Fibroblast of peridontal ligament (primary cell): ENCODE results near the gene CBY2.
"Not testable (repeated sequence)": the region's sequence is repeated elsewhere in the genome, so short reads cannot be mapped to it uniquely, and the experiment has no call there.

ENCODE experiments used
- DNase-seq: peaks from one replicate; pipeline ENCODE4 v3.0.0-alpha.2; 2010; ENCODE audit errors: extremely low read depth

The CBY2 gene

DNA sequence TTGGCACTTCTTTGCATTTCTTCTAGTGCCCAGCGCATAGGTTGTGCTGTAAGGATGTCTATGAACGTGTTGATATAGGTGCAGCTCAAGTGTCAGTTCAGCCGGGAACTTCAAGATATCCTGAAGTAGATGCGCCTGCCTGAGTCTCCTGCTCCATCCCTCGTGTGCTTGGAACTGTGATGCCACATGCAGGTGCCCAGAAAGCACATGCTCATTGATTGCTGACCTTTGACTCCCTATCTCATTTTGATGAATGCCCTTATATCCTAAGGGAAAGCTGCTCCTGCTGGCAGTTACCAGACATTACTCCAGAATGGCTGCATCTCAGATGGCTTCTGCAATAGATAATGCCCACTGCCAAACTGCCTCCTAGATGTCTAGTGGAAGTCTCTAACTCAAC lies 40.9 kb downstream of the CBY2 start:
- no peak for DNase-seq

GRCh38 chr13:45744979-45745378 lies 42.9 kb downstream of the CBY2 start:
- DNase-seq, result no peak

- DNase-seq, result no peak
These were observed 45.0 kb downstream of the CBY2 start for GRCh38 chr13:45747071-45747470.

DNA sequence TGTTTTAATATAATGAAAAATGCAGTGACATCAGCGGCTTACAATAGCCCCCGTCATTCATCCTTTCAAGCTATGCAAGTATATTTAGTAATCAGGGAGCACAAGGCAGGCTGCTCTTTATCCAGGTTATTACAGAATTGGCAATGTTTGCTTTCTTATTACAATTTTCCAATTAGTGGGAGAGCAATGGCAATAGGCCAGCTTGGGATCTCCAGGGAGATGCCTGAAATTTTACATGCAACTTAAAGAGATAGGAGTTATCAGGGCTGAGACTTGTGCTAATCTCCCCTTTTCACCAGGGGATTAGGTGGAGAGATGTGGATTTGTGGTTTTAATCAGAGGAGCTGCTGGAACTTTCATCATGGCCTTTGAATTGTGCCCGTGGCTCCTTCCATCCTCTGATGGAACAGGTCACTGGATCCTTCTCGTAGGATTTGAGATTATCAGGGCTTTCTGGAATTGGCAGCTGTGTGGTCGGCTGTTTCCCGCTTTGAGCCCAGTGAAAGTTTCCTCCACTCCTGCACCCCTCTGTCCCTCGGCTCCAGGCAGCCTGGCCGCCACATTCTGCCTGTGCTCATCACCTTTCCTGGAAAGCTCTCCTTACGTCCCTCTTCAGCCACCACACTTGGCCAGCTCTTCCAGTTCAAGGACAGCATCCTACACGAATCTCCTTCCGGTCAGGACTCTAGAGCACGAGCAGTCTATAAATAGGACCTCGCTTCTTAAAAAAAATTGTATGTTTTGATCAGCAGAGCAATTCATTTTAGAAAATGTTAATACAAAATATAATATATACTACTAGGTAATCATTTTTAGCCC lies 47.0 kb downstream of the CBY2 start:
- DNase-seq, result no peak

DNA sequence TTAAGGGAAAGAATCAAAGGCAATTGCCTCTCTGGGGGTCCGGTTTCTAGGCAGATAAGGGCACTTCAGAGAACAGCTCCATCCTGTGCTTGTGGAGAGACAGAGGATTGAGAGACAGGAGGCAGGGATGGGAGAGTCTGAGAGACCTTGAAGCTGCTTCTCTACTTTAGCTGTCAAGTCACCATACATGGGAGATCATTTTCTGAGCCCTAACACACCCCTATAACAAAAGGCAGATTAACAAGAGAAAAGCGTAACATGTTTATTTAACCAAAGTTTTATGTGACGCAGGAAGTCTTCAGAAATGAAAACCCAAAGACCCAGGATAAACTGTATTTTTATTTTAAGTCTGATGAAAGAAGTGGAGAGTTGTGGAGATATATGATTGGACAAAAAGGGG lies 48.4 kb downstream of the CBY2 start:
- DNase-seq, result no peak

- DNase-seq, result no peak
These were observed 49.8 kb downstream of the CBY2 start for GRCh38 chr13:45751885-45752284.

GRCh38 chr13:45752510-45752909 lies 50.4 kb downstream of the CBY2 start:
- no peak for DNase-seq

DNA sequence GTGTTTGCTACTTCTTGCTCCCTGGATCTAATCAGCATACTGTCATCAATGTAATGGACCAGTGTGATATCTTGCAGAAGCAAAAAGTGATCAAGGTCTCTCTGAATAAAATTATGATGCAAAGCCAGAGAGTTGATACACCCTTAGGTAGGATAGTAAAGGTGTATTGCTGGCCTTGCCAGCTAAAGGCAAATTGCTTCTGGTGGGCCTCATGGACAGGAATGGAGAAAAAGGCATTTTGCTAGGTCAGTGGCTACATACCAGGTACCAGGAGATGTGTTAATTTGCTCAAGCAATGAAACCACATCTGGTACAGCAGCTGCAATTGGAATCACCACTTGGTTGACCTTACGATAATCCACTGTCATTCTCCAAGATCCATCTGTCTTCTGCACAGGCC lies 54.4 kb downstream of the CBY2 start:
- DNase-seq, result not testable (repeated sequence)

- not testable (repeated sequence) for DNase-seq
These were observed 55.5 kb downstream of the CBY2 start for GRCh38 chr13:45757589-45757988.

GRCh38 chr13:45763419-45763818 lies 61.3 kb downstream of the CBY2 start:
- DNase-seq, result no peak
